ENCODE measurements around the gene RHOB.

RHOB gene

GRCh38 chr2:20471902-20472559 lies 25.2 kb downstream of the RHOB start:
- TF ChIP-seq CTCF (conservative IDR thresholded peaks at IDR 0.05; ENCODE audit: low read length): no peak
- DNase-seq (ENCODE audit: low read depth): peak; percentile 17
- no peak overlapping the region for H3K4me3 ChIP-seq (ENCODE audit: low read length)

DNA sequence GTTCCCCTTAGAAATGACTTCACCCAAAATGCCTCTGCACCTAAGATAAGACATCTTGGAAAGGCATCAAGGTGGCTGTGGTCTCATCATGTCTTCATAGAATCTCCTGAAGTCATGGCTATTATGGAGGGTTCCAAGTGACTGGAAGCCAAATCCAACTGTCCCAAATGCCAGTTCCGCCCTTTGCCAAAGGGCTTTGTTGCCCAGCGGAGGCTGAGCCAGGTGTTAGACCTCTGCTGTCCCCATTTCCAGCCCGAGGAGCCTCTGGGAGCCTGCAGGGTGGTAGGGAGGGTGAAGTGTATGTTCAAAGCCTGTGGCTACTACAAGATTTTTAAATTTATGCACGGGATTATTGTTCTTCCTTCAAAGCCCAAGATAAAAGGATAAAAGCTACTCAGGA lies 25.7 kb downstream of the RHOB start:
- no peak for TF ChIP-seq CTCF (conservative IDR thresholded peaks at IDR 0.05; ENCODE audit: low read length)
- no peak overlapping the region for H3K4me3 ChIP-seq (ENCODE audit: low read length)
- no peak for DNase-seq (ENCODE audit: low read depth)

- no peak overlapping the region for H3K4me3 ChIP-seq (ENCODE audit: low read length)
- no peak for DNase-seq (ENCODE audit: low read depth)
- no peak for TF ChIP-seq CTCF (conservative IDR thresholded peaks at IDR 0.05; ENCODE audit: low read length)
Observed at GRCh38 chr2:20473128-20473527, 26.3 kb downstream of the RHOB start.

DNA sequence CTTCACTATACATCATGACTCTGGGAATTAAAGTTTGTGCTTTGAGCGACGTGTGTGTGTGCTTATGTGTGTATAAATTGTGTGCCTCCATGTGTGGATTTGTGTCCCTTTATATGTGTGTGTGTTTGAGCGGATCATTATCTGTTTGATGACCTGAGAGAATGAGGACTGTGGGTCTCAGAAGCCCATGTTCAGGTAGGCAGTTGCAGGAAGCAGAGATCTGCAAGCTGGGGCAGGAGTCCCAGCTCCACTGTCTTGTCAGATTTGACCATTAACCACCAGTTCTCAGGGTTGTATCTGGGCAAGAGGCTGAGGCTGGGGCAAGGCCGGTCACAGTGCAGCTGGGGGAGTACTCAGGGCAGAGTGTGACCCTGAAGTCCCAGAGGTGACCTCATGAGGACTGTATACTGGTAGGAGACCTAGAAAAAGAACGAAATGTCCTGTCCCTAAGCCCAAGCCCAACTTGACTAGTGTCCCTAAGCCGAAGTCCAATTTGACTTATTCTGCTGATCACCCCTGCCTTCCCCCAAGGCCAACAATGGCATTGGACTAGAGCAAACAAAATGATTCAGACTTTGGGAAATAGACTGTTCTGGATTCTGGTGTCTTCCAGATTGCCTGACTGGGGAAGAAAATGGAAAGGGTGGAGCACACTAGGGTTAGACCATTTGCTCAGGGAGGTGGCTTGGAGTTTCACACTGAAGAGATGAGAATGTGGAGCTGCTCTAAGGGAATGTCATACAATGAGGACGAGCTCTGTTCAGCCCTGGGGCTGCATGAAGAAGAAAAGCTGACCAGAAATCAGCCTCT lies 28.1 kb downstream of the RHOB start:
- no peak for TF ChIP-seq CTCF (conservative IDR thresholded peaks at IDR 0.05; ENCODE audit: low read length)
- no peak for DNase-seq (ENCODE audit: low read depth)
- no peak overlapping the region for H3K4me3 ChIP-seq (ENCODE audit: low read length)

GRCh38 chr2:20475567-20475952 lies 28.7 kb downstream of the RHOB start:
- DNase-seq (ENCODE audit: low read depth): no peak
- no peak overlapping the region for H3K4me3 ChIP-seq (ENCODE audit: low read length)
- no peak for TF ChIP-seq CTCF (conservative IDR thresholded peaks at IDR 0.05; ENCODE audit: low read length)

DNA sequence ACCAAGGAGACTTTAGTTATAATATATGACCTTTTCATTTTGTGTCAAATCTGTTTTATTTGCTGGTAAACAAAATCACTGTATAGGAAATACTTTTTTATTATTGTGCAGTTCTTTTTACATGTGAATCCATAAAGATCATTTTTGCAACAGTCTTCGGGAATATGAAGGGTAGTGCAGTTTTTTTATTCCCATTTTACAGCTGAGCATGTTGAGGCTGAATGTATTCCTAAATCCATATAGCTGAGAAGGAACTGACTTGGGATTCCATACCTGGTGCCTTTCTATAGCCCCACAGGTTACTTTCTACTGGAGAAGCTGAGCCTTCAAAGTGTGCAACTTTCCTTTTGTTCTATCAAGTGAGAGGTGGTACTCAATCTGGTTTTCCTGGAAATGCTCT lies 29.6 kb downstream of the RHOB start:
- no peak for DNase-seq (ENCODE audit: low read depth)
- TF ChIP-seq CTCF (conservative IDR thresholded peaks at IDR 0.05; ENCODE audit: low read length): no peak
- no peak overlapping the region for H3K4me3 ChIP-seq (ENCODE audit: low read length)

DNA sequence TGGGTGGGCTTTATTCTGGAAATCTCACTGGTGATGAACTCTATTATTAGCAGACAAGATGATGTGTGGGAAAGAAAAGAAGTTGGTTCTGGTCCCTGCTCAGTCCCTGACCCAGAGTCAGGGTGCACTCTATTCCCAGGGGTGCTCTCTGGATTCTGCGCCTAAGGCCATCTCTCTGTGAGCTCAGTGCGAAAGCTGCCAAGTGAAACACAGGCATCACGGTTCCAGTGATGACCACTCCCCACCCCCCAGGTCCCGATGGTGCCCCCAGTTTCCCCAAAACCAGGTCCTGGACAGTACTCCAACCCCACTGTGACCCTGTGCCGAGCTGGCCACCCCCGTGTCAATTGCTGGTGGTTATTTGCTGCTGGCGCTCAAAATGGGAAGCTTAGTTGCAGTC lies 30.1 kb downstream of the RHOB start:
- TF ChIP-seq CTCF (conservative IDR thresholded peaks at IDR 0.05; ENCODE audit: low read length): no peak
- H3K4me3 ChIP-seq (ENCODE audit: low read length): no peak overlapping the region
- DNase-seq (ENCODE audit: low read depth): no peak

Measured in AG10803 (cell line).